H9 (cell line): ENCODE results near the gene ST6GALNAC2. TPM values are rescaled to one million over a fixed set of nuclear protein-coding genes. Genes with fewer than 3 reads are reported as not detected.

Experiments
- DNase-seq: peaks from one replicate; pipeline ENCODE4 v3.0.0-alpha.2; 2017
- H2AFZ ChIP-seq: one replicate; pipeline ENCODE4 v1.6.1; 2013; ENCODE audit warnings: mild to moderate bottlenecking, low read length, control low read depth, moderate library complexity
- H2AK5ac ChIP-seq: 2 replicates; pipeline ENCODE4 v1.6.1; 2013; ENCODE audit warnings: low read length, control low read depth, mixed read lengths; ENCODE audit not compliant: insufficient read length
- H2BK120ac ChIP-seq: one replicate; pipeline ENCODE4 v1.6.1; 2013; ENCODE audit warnings: low read depth, mild to moderate bottlenecking, low read length, control low read depth, inconsistent platforms; ENCODE audit not compliant: poor library complexity, severe bottlenecking
- H2BK12ac ChIP-seq: 2 replicates; pipeline ENCODE4 v1.6.1; 2013; ENCODE audit warnings: low read length, control low read depth, mixed read lengths, low read depth; ENCODE audit not compliant: insufficient read length
- H2BK15ac ChIP-seq: 2 replicates; pipeline ENCODE4 v1.6.1; 2013; ENCODE audit warnings: low read depth, low read length, control low read depth
- H2BK20ac ChIP-seq: one replicate; pipeline ENCODE4 v1.6.1; 2013; ENCODE audit warnings: low read depth, mild to moderate bottlenecking, low read length, control low read depth, inconsistent platforms; ENCODE audit not compliant: poor library complexity, severe bottlenecking
- H2BK5ac ChIP-seq: 2 replicates; pipeline ENCODE4 v1.6.1; 2013; ENCODE audit warnings: low read length, control low read depth, mixed read lengths; ENCODE audit not compliant: insufficient read length
- H3K14ac ChIP-seq: 2 replicates; pipeline ENCODE4 v1.6.1; 2013; ENCODE audit warnings: low read length, control low read depth; ENCODE audit not compliant: insufficient read depth
- H3K18ac ChIP-seq: 2 replicates; pipeline ENCODE4 v1.6.1; 2013; ENCODE audit warnings: low read depth, mild to moderate bottlenecking, mixed read lengths, low read length, control low read depth; ENCODE audit not compliant: insufficient read length
- H3K23ac ChIP-seq: 2 replicates; pipeline ENCODE4 v1.6.1; 2013; ENCODE audit warnings: low read length, control low read depth, mixed read lengths, low read depth; ENCODE audit not compliant: insufficient read length
- H3K23me2 ChIP-seq: 2 replicates; pipeline ENCODE4 v1.6.1; 2013; ENCODE audit warnings: low read depth, mild to moderate bottlenecking, mixed read lengths, low read length, control low read depth; ENCODE audit not compliant: insufficient read length, poor library complexity, severe bottlenecking
- H3K27ac ChIP-seq: 2 replicates; pipeline ENCODE4 v1.5.1; 2013; ENCODE audit warnings: low read length, control low read depth, mixed read lengths, low read depth; ENCODE audit not compliant: insufficient read length
- H3K27me3 ChIP-seq: 2 replicates; pipeline ENCODE4 v1.6.1; 2013; ENCODE audit warnings: low read length, control low read depth, inconsistent platforms; ENCODE audit not compliant: insufficient read depth
- H3K4ac ChIP-seq: 2 replicates; pipeline ENCODE4 v1.6.1; 2013; ENCODE audit warnings: low read depth, mild to moderate bottlenecking, control low read depth, inconsistent platforms, low read length, moderate library complexity
- H3K4me1 ChIP-seq: 2 replicates; pipeline ENCODE4 v1.6.1; 2013; ENCODE audit warnings: low read length, control low read depth, inconsistent platforms; ENCODE audit not compliant: insufficient read depth
- H3K4me2 ChIP-seq: 2 replicates; pipeline ENCODE4 v1.6.1; 2013; ENCODE audit warnings: low read length, control low read depth, mixed read lengths; ENCODE audit not compliant: insufficient read length, insufficient read depth
- H3K56ac ChIP-seq: 2 replicates; pipeline ENCODE4 v1.6.1; 2013; ENCODE audit warnings: low read depth, mild to moderate bottlenecking, mixed read lengths, low read length, control low read depth; ENCODE audit not compliant: insufficient read length
- H3K79me1 ChIP-seq: 2 replicates; pipeline ENCODE4 v1.6.1; 2013; ENCODE audit warnings: low read depth, mild to moderate bottlenecking, moderate library complexity, low read length, control low read depth, inconsistent platforms; ENCODE audit not compliant: insufficient read depth, poor library complexity, severe bottlenecking
- H3K79me2 ChIP-seq: 2 replicates; pipeline ENCODE4 v1.6.1; 2013; ENCODE audit warnings: low read length, control low read depth, inconsistent platforms; ENCODE audit not compliant: insufficient read depth
- H3K9ac ChIP-seq: 2 replicates; pipeline ENCODE4 v1.6.1; 2013; ENCODE audit warnings: low read length, control low read depth, mixed read lengths; ENCODE audit not compliant: insufficient read length; ENCODE audit errors: extremely low read depth
- H3K9me3 ChIP-seq: one replicate; pipeline ENCODE4 v1.6.1; 2013; ENCODE audit warnings: low read depth, low read length, inconsistent platforms; ENCODE audit not compliant: control insufficient read depth
- H3T11ph ChIP-seq: one replicate; pipeline ENCODE4 v1.6.1; 2013; ENCODE audit warnings: mild to moderate bottlenecking, low read length, control low read depth, inconsistent platforms
- H4K20me1 ChIP-seq: one replicate; pipeline ENCODE4 v1.6.1; 2013; ENCODE audit not compliant: control insufficient read depth, insufficient read length, insufficient read depth
- H4K5ac ChIP-seq: 2 replicates; pipeline ENCODE4 v1.6.1; 2013; ENCODE audit warnings: low read depth, mild to moderate bottlenecking, mixed read lengths, low read length, control low read depth; ENCODE audit not compliant: insufficient read length
- H4K8ac ChIP-seq: replicated peaks from 2 replicates; pipeline ENCODE4 v1.6.1; 2013; ENCODE audit warnings: low read length, control low read depth, mixed read lengths, low read depth; ENCODE audit not compliant: insufficient read length
- H4K91ac ChIP-seq: 2 replicates; pipeline ENCODE4 v1.6.1; 2013; ENCODE audit warnings: low read depth, mild to moderate bottlenecking, moderate library complexity, mixed read lengths, low read length, control low read depth; ENCODE audit not compliant: insufficient read length
- H3K27ac Mint-ChIP-seq, 3 experiments: 2 replicates in 2 of 3; 3 replicates in 1 of 3; pipeline ENCODE4 v1.8.0; 2020 to 2021; ENCODE audit warnings: mixed read lengths in 3 of 3, mild to moderate bottlenecking in 1 of 3, moderate library complexity in 1 of 3
- H3K27me3 Mint-ChIP-seq: 2 replicates; pipeline ENCODE4 v1.8.0; 2021; ENCODE audit warnings: low read depth, mild to moderate bottlenecking, moderate library complexity, mixed read lengths
- H3K36me3 Mint-ChIP-seq, 3 experiments: 2 replicates in 2 of 3; 3 replicates in 1 of 3; pipeline ENCODE4 v1.8.0; 2020 to 2021; ENCODE audit warnings: low read depth in 3 of 3, mixed read lengths in 3 of 3; ENCODE audit not compliant: insufficient read depth in 1 of 3
- H3K4me1 Mint-ChIP-seq, 2 experiments: 2 replicates each; pipeline ENCODE4 v1.8.0; 2020; ENCODE audit warnings: mixed read lengths in 2 of 2
- H3K4me3 Mint-ChIP-seq, 2 experiments: 2 replicates in 1 of 2; 3 replicates in 1 of 2; pipeline ENCODE4 v1.8.0; 2020 to 2021; ENCODE audit warnings: mild to moderate bottlenecking in 2 of 2, mixed read lengths in 2 of 2, moderate library complexity in 1 of 2
- H3K9me3 Mint-ChIP-seq, 2 experiments: 2 replicates in 1 of 2; 3 replicates in 1 of 2; pipeline ENCODE4 v1.8.0; 2020; ENCODE audit warnings: mild to moderate bottlenecking in 2 of 2, mixed read lengths in 2 of 2, moderate library complexity in 1 of 2
- CTCF ChIP-seq: fragments of 200-600 bp; sonication (generic); conservative IDR thresholded peaks from 3 replicates; pipeline ENCODE4 v1.8.0; 2021; ENCODE audit warnings: antibody characterized with exemption, mild to moderate bottlenecking
- WGBS: extraction: QIAGEN DNeasy Blood & Tissue Kit; methylation state at CpG from one replicate; pipeline ENCODE4 v1.1.7; 2013; ENCODE audit warnings: missing lambda C conversion rate, low lambda C conversion rate, mixed read lengths; ENCODE audit not compliant: insufficient read length; ENCODE audit errors: extremely low coverage; 5-methylcytosine and 5-hydroxymethylcytosine counted together
- total RNA-seq: library from RNA; stranded (reverse); gene quantifications from 2 replicates; pipeline ENCODE4 v1.2.1, GENCODE V29; 2021

Gene ST6GALNAC2
- total RNA-seq, 1 experiment from 2014 or later = 0.46 TPM

GRCh38 chr17:76551685-76552084 lies 34.0 kb downstream of the ST6GALNAC2 start:
- H3K18ac ChIP-seq = no peak overlapping the region
- no peak overlapping the region for H3K56ac ChIP-seq
- Mint-ChIP-seq H3K4me3 (no peak overlapping the region), H3K9me3 (no peaks in the 10 kb centered on the region), H3K36me3 (no peaks in the 10 kb centered on the region; a peak in 1 of 7 replicates), H3K27me3 (no peaks in the 10 kb centered on the region), H3K4me1 (peaks cover 12 to 17% of the 10 kb centered on the region in 2 experiments), H3K27ac (peak overlapping the region in 2 of 3 experiments; percentile 24 to 88; a peak in 2 of 7 replicates)
- no peak overlapping the region for H4K5ac ChIP-seq
- no peak overlapping the region for H3T11ph ChIP-seq
- H2BK15ac ChIP-seq = no peak overlapping the region
- H3K4ac ChIP-seq = no peak overlapping the region
- H2AK5ac ChIP-seq = no peak overlapping the region
- no peaks in the 10 kb centered on the region for H3K9me3 ChIP-seq
- H3K4me1 ChIP-seq = no peaks in the 10 kb centered on the region; the same call in 1 of the 2 replicates
- H3K79me1 ChIP-seq = no peaks in the 10 kb centered on the region
- WGBS = no CpG with 5 or more reads among the region's 4 CpGs
- no peak overlapping the region for H4K91ac ChIP-seq
- no peak overlapping the region for H3K4me2 ChIP-seq
- H2BK20ac ChIP-seq = no peak overlapping the region
- no peak overlapping the region for H2BK12ac ChIP-seq
- no peaks in the 10 kb centered on the region for H3K79me2 ChIP-seq
- H2BK120ac ChIP-seq = no peak overlapping the region
- no peak overlapping the region for H4K8ac ChIP-seq
- H4K20me1 ChIP-seq = no peaks in the 10 kb centered on the region
- H3K14ac ChIP-seq = no peak overlapping the region
- no peak overlapping the region for H2AFZ ChIP-seq
- no peak overlapping the region for H3K27ac ChIP-seq
- no peaks in the 10 kb centered on the region for H3K23me2 ChIP-seq
- DNase-seq = no peak
- H2BK5ac ChIP-seq = no peak overlapping the region
- TF ChIP-seq CTCF = no peak
- no peak overlapping the region for H3K9ac ChIP-seq
- H3K27me3 ChIP-seq = no peaks in the 10 kb centered on the region
- no peak overlapping the region for H3K23ac ChIP-seq
